ENCODE data around the gene ZYX. TPM values are rescaled to one million over a fixed set of nuclear protein-coding genes. Genes with fewer than 3 reads are reported as not detected.

The ZYX gene
- total RNA-seq, 1 experiment from 2014 or later = 237 TPM

DNA sequence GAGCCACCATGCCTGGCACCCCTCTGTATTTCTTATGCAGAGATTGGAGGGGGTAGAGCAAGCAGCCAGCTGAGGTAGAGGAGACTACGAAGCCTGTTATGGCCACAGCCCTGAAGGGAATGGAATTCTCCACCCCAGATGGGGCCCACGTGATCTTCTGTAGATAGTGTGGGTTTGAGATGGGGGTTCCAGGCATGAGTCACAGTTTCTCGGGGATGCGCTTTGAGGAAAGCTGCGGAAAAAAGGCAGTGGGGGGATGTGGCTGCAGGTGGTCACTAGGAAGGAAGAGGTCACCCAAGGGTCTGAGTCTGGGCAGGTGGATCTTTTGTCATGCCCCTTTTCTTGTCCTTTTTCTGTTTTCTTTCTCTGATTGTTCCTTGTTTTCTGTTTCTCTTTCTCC is 30.1 kb upstream of the ZYX start:
- Histone ChIP-seq H4K20me1 (ENCODE audit: control insufficient read depth, insufficient read depth, insufficient read length) (no peaks in the 10 kb centered on the region), H3K79me1 (ENCODE audit: insufficient read depth, low read depth, low read length, poor library complexity, severe bottlenecking) (no peaks in the 10 kb centered on the region), H4K8ac (replicated peaks; ENCODE audit: insufficient read length, low read depth, low read length) (no peak overlapping the region), H2BK12ac (ENCODE audit: insufficient read length, low read depth, low read length) (no peak overlapping the region), H2BK15ac (ENCODE audit: low read depth, low read length) (no peak overlapping the region), H3K18ac (ENCODE audit: insufficient read length, low read depth, low read length) (no peak overlapping the region), H3K79me2 (ENCODE audit: insufficient read depth, low read length) (no peaks in the 10 kb centered on the region), H3K4me2 (ENCODE audit: insufficient read depth, insufficient read length, low read length) (no peak overlapping the region), H2AK5ac (ENCODE audit: insufficient read length, low read length) (no peak overlapping the region), H3T11ph (ENCODE audit: low read length) (no peak overlapping the region), H3K4me1 (ENCODE audit: insufficient read depth, low read length) (no peaks in the 10 kb centered on the region), H3K23me2 (ENCODE audit: insufficient read length, low read depth, low read length, poor library complexity, severe bottlenecking) (no peaks in the 10 kb centered on the region), H2BK20ac (ENCODE audit: low read depth, low read length, poor library complexity, severe bottlenecking) (no peak overlapping the region), H3K23ac (ENCODE audit: insufficient read length, low read depth, low read length) (no peak overlapping the region), H2BK5ac (ENCODE audit: insufficient read length, low read length) (no peak overlapping the region), H3K9ac (ENCODE audit: extremely low read depth, insufficient read length, low read length) (no peak overlapping the region), H2BK120ac (ENCODE audit: low read depth, low read length, poor library complexity, severe bottlenecking) (no peak overlapping the region), H3K4ac (ENCODE audit: low read depth, low read length) (no peak overlapping the region), H3K9me3 (ENCODE audit: control insufficient read depth, low read depth, low read length) (no peaks in the 10 kb centered on the region), H3K27ac (ENCODE audit: insufficient read length, low read depth, low read length) (no peak overlapping the region), H4K5ac (ENCODE audit: insufficient read length, low read depth, low read length) (no peak overlapping the region), H2AFZ (ENCODE audit: low read length) (no peak overlapping the region), H3K27me3 (ENCODE audit: insufficient read depth, low read length) (no peaks in the 10 kb centered on the region), H3K56ac (ENCODE audit: insufficient read length, low read depth, low read length) (no peak overlapping the region), H4K91ac (ENCODE audit: insufficient read length, low read depth, low read length) (no peak overlapping the region), H3K14ac (ENCODE audit: insufficient read depth, low read length) (no peak overlapping the region; the same call in 1 of the 2 replicates)
- no peak for DNase-seq
- Mint-ChIP-seq H3K27ac (no peak overlapping the region), H3K36me3 (ENCODE audit: insufficient read depth in 1 of 3, low read depth in 3 of 3) (peaks cover 10 to 25% (median 14%) of the 10 kb centered on the region in 3 experiments), H3K4me3 (no peak overlapping the region), H3K4me1 (peaks cover 20 to 23% of the 10 kb centered on the region in 2 experiments), H3K9me3 (no peaks in the 10 kb centered on the region), H3K27me3 (ENCODE audit: low read depth) (peaks cover 18% of the 10 kb centered on the region)
- WGBS (ENCODE audit: extremely low coverage, insufficient read length, low lambda C conversion rate) = no CpG with 5 or more reads among the region's 5 CpGs
- TF ChIP-seq, protein P1, sequence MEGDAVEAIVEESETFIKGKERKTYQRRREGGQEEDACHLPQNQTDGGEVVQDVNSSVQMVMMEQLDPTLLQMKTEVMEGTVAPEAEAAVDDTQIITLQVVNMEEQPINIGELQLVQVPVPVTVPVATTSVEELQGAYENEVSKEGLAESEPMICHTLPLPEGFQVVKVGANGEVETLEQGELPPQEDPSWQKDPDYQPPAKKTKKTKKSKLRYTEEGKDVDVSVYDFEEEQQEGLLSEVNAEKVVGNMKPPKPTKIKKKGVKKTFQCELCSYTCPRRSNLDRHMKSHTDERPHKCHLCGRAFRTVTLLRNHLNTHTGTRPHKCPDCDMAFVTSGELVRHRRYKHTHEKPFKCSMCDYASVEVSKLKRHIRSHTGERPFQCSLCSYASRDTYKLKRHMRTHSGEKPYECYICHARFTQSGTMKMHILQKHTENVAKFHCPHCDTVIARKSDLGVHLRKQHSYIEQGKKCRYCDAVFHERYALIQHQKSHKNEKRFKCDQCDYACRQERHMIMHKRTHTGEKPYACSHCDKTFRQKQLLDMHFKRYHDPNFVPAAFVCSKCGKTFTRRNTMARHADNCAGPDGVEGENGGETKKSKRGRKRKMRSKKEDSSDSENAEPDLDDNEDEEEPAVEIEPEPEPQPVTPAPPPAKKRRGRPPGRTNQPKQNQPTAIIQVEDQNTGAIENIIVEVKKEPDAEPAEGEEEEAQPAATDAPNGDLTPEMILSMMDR (conservative IDR thresholded peaks at IDR 0.05) = no peak
